Gastroesophageal sphincter (tissue), 3 donors: Measurements from ENCODE around the gene PARD3.

Experiments used
- EP300 ChIP-seq: sonication (generic); formaldehyde crosslinking; IDR thresholded peaks from one replicate; pipeline ENCODE4 v1.6.1; 2017; ENCODE audit warnings: antibody characterized with exemption, mild to moderate bottlenecking
- POLR2A ChIP-seq, 2 donors: fragments of 450-650 bp; IDR thresholded peaks; one replicate each; pipeline ENCODE4 v1.6.1; 2017; ENCODE audit warnings: antibody characterized with exemption in 2 of 2, mild to moderate bottlenecking in 2 of 2, moderate library complexity in 1 of 2
- TF ChIP-seq, protein P1 (sequence below), 4 experiments: fragments of 200-600 bp in 2 of 4; fragments of 450-650 bp in 2 of 4; sonication (generic) in 1 of 4; IDR thresholded peaks; one replicate each; pipeline ENCODE4 v1.5.1; 2017 to 2019; ENCODE audit warnings: antibody characterized with exemption in 4 of 4, mild to moderate bottlenecking in 2 of 4, moderate library complexity in 2 of 4

DNA sequence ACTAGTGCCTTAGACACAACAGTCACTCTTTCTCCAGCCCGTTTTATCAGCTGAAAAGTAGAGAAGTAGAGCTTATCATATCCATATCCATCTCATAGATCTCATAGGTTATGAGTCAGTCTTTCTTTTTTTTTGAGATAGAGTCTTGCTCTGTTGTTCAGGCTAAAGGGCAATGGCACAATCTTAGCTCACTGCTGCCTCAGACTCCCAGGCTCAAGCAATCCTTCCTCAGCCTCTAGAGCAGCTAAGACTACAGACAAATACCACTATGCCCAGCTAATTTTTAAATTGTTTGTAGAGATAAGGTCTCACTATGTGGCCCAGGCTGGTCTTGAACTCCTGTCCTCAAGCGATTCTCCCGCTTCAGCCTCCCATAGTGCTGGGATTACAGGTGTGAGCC is 2.5 kb upstream of the PARD3 start:
- TF ChIP-seq, protein P1, sequence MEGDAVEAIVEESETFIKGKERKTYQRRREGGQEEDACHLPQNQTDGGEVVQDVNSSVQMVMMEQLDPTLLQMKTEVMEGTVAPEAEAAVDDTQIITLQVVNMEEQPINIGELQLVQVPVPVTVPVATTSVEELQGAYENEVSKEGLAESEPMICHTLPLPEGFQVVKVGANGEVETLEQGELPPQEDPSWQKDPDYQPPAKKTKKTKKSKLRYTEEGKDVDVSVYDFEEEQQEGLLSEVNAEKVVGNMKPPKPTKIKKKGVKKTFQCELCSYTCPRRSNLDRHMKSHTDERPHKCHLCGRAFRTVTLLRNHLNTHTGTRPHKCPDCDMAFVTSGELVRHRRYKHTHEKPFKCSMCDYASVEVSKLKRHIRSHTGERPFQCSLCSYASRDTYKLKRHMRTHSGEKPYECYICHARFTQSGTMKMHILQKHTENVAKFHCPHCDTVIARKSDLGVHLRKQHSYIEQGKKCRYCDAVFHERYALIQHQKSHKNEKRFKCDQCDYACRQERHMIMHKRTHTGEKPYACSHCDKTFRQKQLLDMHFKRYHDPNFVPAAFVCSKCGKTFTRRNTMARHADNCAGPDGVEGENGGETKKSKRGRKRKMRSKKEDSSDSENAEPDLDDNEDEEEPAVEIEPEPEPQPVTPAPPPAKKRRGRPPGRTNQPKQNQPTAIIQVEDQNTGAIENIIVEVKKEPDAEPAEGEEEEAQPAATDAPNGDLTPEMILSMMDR (IDR thresholded peaks at IDR 0.05): no peak
- no peak for TF ChIP-seq EP300
- TF ChIP-seq POLR2A (IDR thresholded peaks at IDR 0.05): no peak
